ENCODE results near the gene BBS12.
"Not testable (repeated sequence)": the region's sequence is repeated elsewhere in the genome, so short reads cannot be mapped to it uniquely, and the experiment has no call there.

BBS12 gene

DNA sequence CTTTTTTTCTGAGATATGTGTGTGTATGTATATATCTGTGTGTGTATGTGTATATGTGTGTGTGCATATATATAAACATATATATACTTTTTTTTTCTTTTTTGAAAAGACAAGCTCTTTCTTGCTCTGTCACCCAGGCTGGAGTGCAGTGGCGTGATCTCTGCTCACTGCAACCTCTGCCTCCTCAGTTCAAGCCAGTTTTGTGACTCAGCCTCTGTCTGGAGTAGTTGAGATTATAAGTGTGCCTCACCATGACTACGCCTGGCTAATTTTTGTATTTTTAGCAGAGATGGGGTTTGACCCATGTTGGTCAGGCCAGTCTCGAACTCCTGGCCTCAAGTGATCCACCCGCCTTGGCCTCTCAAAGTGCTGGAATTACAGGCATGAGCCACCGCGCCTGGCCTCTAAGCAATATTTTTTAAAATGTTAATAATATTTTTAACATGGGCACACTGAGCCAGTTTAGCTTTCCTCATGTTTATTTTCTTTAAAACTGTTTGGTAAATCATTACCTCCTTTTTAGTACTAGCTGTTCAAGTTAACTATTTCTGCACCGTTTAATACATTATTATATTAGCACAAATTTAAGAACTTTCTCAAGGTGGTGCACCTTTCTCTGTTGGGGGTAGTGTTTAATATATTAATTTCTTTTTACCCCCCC lies 33.3 kb downstream of the BBS12 start:
- no peak for DNase-seq (ENCODE audit: low read depth)

DNA sequence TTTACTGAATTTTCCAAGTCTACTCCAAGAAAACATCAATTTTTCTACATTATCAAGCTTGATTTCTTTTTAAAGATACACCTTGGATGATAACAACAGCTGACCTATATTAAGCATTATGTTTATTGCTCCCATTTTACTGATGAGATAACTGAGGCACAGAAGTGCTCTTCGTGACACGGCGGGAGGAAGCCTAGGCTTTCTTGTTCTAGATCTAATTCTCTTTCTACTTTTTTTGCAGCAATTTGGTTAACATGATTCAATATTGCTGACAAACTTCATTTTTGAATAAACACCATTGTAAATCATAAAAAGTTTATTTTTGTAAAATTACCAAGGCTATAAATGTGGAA lies 33.8 kb downstream of the BBS12 start:
- DNase-seq (ENCODE audit: low read depth): no peak

DNA sequence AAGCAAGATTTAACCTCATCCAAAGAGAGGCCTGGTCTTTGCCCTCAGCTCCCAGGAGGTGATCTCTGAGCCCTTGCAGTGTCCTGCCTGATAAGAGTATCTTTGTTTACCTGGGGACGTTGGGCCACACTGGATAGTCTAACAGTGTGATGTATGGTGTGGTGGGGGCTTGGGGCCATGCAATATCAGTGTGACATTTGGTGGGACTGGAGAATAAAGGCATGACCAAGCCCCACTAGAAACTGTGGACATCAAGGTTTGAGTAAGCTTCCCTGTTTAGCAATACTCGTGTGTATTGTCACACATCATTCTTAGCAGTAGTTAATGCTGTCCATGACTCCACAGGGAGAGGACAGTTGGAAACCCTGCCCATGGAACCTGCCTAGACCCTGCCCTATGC lies 34.4 kb downstream of the BBS12 start:
- DNase-seq (ENCODE audit: low read depth): no peak

DNA sequence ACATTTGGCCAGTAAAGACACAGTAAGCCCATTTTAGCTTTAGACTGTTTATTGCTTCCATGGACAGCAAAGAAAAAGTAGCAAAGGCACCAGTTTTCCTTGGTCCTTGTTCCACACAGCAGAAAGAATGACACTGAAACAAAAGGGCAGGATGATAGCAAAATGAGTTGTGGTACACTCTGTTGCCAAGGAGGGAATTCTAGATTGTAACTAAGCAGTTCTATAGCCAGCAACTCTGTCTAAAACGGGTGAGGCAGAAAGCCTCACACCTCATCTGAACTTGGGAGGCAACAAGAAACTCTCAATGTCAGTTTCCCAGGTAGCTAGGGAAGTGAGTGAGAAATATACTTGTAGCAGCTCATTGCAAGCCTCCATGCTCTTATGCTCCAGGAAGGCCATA lies 39.2 kb downstream of the BBS12 start:
- no peak for DNase-seq (ENCODE audit: low read depth)

DNA sequence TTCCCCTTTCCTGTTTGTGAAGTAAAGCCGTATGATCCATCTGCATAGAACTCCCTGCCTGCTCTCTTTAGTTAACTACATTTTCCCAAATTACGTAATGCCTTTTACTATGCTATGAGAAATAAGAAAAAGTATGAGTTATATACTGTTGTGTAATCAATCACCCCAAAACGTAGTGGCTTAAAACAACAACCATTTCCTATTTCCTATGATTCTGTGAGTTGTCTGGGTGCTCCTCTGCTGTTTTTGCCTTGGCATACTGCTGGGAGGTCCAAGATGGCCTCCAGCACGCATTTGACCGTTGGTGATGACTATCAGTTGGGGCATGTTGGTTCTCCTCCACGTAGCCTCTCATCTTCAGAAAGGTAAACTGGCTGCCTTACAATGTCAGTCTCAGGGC lies 39.8 kb downstream of the BBS12 start:
- no peak for DNase-seq (ENCODE audit: low read depth)

DNA sequence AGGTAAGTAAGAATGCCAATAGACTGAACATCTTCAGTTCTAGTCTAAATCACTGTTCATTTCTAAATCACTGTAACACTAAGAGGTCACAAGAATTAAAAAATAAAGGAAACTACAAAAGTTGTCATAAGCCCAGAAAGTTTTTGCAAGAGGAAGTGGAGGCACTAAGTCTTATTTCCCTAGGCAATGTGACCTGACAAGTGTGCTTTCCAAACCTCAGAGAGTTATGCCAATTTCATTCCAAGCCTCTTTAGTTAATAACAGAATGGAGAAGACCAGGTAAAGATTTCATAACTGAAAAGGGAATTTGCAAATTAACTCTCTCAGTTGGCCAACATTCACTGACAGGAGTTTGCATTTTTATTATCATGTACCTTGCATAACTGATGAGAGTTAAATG lies 40.5 kb downstream of the BBS12 start:
- no peak for DNase-seq (ENCODE audit: low read depth)

DNA sequence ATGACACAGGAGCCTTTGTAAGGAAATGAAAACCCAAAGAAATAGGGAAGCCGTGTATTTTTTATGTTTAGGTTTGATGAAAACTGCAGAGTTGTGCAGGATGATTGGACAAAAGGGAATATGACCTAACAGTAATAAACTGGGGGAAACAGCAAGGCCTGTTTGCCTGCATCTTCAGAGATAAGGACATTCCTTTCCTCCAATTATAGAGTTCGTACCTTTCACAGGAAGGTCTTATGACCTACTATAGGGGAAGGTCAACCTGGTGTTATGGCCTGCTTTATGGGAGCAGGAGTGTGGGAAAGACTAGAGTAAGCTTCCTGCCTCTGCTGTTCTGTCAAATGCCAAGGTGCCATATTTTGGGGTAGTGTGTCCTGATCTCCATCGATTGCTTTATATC lies 42.5 kb downstream of the BBS12 start:
- no peak for DNase-seq (ENCODE audit: low read depth)

DNA sequence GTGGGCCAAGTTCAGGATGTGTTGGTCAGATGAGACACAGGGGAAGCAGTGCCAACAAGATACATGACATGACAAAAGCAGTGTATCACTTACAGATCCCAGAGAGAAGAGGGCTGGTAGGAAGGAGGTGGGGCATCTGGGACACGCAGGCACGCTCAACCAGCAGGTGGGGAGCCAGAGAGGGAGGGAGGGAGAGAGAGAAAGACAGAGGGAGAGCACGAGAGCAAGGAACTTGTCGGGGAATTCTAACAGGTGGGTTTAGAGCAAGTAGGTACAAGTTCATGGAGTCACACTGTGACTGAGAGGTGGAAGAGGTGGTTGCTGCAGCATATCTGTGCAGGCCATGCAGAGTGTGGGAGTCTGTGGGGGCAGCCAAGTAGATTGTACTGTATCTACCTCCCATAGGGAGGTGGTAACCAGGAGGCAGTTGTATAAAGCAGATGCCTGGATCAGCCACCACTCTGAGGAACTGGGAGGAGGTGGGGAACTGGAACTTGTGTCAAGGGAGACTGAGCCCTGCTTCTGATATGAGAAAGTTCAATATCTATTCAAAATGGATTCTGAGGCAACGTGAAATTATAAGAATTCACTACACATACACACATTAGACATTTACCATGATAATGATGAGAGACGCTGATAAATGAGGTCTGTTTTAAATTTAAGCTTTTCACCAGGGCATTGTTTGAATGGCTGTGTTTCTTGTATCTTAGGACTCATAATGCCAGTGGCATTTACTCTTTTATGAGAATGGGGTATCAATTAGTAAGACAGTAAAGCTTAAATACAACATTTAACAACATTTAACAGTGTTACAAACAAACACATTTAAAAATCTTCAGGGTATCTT lies 43.7 kb downstream of the BBS12 start:
- DNase-seq (ENCODE audit: low read depth): no peak

DNA sequence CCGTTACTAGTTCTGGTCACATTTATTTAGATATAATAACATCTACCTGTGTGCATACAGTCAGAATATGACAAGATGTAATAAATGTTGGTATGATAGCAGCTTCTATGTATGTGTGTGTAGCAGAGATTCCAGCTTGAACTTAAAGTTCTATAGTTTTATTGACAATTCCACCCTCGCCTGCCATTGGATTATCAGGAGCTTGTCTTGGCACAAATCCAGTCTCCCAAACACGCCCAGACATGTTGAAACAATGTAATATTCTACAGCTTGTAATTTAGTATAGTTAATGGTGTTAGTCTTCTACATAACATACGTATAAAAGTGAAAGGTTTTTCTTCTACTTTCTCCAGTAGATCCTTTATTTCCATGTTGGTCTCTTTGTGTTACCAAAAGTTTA lies 44.4 kb downstream of the BBS12 start:
- no peak for DNase-seq (ENCODE audit: low read depth)

DNA sequence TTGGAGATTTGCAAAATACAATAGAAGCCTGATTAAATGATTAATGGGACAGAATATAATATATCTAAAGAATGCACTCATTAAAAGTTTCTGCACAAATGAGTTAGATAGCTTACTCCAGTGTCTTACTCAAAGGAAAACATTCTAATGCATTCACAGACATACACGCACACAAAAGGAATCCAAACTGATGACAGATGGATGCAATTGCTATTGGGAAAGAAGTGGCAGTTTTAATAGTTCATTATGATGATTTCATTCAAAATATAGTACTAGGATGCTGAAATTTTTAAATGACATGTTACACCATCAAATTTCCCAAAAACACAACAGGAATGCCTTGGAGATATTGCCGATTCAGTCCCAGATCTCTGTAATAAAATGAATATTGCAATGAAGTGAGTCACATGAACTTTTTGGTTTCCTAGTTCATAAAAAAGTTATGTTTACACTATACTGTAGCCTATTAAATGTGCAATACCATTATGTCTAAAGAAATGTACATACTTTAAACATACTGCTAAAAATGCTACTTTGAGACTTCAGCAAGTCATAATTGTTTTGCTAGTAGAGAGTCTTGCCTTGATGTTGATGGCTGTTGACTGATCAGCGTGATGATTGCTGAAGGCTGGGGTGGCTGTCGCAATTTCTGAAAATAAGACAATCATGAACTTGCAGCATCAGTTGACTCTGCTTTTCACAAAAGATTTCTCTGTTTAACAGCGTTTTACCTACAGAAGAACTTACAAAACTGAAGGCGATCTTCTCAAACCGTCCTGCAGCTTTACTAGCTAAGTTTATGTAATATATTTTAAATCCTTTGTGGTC lies 45.6 kb downstream of the BBS12 start:
- no peak for DNase-seq (ENCODE audit: low read depth)

DNA sequence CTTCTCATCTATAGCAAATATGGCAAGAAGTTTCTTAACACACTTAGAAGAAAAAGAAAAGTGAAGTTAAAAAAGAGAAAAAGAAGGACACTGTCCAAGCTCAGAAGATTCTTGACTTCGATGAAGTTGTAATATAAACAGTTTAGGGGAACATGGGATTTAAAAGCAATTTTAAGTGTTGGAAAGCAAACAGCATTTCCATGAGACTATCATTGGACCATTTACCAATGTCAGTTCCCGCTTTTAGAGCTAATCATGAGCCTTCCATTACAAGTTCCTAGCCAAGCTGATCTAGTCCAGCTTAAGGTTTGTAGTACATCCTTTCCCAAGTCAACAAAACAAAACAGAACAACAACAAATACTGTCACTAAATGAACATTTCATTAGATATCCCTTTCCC lies 49.0 kb downstream of the BBS12 start:
- DNase-seq (ENCODE audit: low read depth): no peak

DNA sequence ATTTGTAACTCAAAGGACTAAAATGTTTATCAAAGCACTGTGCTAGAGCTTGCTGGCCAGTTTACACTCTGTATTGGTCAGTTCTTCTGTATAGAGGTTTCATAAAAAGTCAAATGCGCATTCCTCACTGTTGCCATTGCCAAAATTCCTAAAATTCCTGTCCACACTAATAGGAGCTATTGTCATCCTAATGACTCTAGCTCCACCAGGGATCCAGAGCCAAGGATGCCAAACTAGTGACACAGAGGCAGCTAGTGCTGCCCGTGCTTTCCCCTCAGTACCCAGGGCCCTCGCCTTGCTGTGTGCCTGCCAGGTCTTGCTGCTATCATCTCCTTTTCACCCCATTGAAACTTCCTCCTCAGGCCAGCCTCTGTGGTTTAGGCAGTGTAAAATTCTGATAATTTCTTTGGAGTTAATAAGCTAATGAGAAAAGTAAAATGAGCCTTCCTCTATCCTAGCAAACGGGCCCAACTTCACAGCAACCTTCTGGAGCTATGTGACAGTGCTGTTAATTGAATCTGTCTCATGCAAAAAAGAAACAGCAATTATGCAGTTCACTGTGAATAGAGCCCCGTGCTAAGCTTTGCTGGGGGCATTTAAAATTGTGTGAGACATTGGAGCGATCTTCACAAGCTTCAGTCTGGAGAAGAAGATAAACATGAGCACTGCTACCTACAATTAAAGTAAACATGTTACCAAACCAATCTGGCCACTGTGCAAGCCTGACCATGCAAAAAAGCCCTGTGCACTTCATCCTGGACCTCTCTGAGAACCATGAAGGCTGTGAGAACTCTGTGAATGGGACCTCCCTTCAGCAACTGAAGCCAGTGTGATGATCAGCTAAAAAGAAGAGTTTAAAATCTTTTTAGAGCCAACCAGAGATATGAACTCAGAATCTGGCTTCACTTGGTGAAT lies 51.1 kb downstream of the BBS12 start:
- peak; percentile 91 for DNase-seq (ENCODE audit: low read depth)

DNA sequence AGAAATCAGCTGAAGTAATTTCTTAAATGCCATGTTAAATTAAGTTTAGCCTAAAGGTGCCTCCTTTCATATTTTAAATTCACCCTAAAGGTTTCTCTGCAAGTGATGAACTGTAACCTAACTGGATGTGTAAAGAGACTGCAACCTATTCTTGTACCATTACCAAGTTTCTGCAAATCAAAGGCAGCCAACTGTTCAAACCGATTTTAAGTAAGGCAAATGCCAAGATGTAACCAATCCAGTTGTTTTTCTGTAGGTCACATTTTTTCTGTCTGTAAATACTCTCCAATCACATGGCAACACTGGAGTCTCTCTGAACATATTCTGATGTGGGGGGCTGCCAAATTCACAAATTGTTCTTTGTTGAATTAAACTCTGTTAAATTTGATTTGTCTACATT lies 51.8 kb downstream of the BBS12 start:
- DNase-seq (ENCODE audit: low read depth): no peak

DNA sequence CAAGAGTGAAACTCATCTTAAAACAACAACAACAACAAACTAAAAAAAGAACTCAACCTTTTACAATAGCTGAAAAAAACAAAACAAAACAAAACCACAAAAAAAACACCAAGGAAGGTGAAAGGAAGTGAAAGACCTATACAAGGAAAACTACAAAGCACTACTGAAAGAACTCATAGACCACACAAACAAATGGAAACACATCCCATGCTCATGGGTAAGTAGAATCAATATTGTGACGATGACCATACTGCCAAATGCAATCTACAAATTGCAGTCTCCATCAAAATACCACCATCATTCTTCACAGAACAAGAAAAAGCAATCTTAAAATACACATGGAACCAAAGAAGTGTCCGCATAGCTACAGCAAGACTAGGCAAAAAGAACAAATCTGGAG lies 52.6 kb downstream of the BBS12 start:
- DNase-seq (ENCODE audit: low read depth): no peak

DNA sequence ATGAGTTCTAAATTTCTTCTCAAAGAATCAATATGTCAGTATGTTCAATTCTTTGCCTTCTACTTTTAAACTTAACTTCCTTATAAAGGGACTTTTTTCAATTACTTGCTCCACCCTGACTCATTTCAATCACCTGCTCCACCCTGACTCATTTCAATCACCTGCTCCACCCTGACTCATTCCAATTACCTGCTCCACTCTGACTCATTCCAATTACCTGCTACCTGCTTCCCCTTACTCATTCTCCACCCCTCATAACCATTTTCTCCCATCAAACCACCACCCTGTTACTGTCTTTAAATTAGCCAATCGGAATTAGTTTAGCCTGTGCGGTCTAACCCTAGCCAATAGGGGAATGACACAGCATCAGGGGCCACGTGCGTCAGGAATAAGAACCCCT lies 53.8 kb downstream of the BBS12 start:
- not testable (repeated sequence) for DNase-seq (ENCODE audit: low read depth)

DNA sequence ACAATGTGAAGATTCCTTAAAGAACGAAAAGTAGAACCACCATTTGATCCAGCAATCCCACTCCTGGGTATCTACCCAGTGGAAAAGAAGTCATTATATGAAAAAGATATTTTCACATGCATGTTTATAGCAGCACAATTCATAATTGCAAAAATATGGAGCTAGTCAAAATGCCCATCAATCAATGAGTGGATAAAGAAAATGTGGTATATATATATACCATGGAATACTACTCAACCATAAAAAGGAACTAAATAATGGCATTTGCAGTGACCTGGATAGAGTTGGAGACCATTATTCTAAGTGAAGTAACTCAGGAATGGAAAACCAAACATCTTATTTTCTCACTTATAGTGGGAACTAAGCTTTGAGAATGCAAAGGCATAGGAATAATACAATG lies 54.4 kb downstream of the BBS12 start:
- DNase-seq (ENCODE audit: low read depth): not testable (repeated sequence)

DNA sequence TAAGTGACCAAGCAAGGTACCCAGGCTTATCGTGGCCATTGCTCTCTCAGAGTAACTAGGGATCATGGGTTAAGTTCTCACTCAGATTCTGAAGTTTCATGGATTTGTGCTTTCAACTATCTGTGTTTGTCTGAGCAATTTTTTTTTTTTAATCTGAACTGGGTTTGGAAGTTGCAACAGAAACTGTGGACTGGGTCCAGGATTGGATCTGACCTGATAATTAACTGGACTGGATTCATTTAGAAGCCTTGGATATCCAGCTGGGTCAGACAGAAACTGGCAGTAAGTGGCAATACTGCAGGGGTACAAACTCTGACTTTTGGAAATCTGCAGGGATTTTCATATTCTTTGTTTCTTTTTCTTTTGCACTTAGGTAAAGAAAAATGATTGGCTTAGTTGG lies 55.4 kb downstream of the BBS12 start:
- DNase-seq (ENCODE audit: low read depth): no peak

DNA sequence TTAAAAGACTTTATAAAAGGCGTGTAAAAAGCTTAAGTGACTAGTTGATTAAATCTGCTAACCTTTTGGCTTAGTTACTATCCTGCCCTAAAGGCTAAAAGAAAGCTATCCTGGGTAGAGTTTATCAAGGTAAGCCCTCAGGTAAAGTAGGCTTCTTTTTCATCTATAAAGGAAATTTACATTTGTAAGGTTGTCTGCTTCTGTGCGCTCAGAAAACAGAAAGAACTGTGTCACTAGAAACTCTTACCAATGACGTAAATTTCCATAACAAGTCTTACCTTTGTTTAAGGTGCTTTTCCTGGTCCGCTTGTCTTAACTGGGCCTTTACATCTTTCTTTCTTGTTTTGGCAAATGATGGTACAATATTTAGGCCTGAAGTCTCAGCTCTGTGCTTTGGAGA lies 56.4 kb downstream of the BBS12 start:
- no peak for DNase-seq (ENCODE audit: low read depth)

DNA sequence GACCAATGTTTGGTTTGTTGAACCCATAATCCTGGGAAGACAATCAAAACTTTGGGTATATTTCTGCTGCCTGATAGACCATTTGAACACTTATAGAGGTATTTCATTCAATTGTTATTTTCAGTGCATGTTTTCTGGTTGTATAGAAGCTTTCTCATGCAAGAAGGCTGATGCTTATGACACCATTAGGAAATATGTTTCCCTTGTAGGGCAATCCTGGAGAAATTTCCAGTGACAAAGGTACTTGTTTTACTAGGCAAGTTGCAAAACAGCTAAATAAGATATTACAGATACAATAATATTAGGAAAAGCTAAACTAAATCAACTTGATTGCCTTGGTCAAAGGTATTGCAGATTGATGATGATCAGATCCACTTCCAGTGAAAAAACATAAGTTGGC lies 61.3 kb downstream of the BBS12 start:
- DNase-seq (ENCODE audit: low read depth): no peak
